ENCODE results near the gene ACOT11.

ACOT11 gene

DNA sequence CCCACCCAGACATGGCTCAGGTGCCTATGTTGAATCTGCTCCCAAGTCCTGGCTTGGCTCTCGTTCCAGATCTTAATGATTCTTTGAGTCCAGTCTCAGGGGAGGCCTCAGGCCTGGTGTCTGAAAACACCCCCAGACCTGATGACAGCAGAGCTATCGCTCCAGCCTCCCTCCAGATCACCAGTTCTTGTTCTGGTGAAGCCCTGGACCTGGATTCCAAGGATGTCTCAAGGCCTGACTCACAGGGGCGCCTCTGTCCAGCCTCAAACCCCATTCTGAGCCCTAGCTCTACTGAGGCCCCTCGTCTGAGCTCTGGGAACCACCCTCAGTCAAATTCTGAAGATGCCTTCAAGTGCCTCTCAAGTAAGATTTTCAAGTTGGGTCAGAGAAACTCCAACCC, 105.0 kb downstream of the ACOT11 start:
- DNase-seq = no peak

DNA sequence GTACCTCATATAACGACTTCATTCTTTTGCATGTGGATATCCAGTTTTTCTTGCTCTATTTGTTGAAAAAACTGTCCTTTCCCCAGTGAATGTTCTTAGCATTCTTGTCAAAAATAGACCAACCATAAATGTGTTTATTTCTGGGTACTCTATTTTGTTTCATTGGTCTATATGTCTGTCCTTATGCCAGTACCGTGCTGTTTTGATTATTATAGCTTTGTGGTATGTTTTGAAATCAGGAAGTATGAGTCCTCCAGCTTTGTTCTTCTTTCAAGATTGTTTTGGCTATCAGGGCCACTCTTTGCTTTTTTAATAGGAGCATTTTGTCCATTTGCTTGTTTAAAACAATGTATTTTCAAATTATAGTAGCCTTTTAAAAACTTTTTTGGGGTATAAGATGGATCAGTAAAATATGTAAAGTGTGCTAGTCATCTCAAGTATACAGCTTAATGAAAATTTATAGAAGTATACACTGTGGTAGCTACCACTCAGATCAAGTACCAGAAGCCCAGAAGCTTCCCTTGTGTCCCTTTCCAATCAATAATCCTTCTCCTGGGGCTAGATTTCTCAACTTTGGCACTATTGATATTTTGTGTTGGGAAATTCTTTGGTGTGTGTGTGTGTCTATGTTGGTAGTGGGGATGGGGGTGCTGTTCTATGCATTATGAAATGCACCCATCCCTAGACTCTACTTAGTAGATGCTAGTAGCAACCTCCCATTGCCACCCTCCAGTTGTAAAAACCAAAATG, 110.3 kb downstream of the ACOT11 start:
- DNase-seq = no peak

Measured in activated CD4-positive, CD25-positive, alpha-beta regulatory T cell treated with anti-CD3 and anti-CD28 coated beads, Interleukin-2, amount 50 U/mL, for 72 hours (primary cell).